Measurements from ENCODE around the gene PSME3.
"Not testable (repeated sequence)": the region's sequence is repeated elsewhere in the genome, so short reads cannot be mapped to it uniquely, and the experiment has no call there.

Gene PSME3

GRCh38 chr17:42851371-42852240, 18.4 kb downstream of the PSME3 start:
- DNase-seq, result not testable (repeated sequence)

GRCh38 chr17:42852351-42852750, 19.2 kb downstream of the PSME3 start:
- DNase-seq, result no peak

- DNase-seq, result no peak
Observed at GRCh38 chr17:42853004-42853403, 19.8 kb downstream of the PSME3 start.

GRCh38 chr17:42853597-42853967, 20.4 kb downstream of the PSME3 start:
- no peak for DNase-seq

GRCh38 chr17:42853968-42854790, 21.0 kb downstream of the PSME3 start:
- DNase-seq, result no peak

- no peak for DNase-seq
Observed at GRCh38 chr17:42855048-42855596, 21.9 kb downstream of the PSME3 start.

- not testable (repeated sequence) for DNase-seq
Observed at GRCh38 chr17:42856093-42856492, 22.9 kb downstream of the PSME3 start.

- not testable (repeated sequence) for DNase-seq
Observed at GRCh38 chr17:42856516-42856915, 23.3 kb downstream of the PSME3 start.

GRCh38 chr17:42857389-42857788, 24.2 kb downstream of the PSME3 start:
- DNase-seq, result no peak

- DNase-seq, result no peak
Observed at GRCh38 chr17:42865638-42866094, 32.5 kb downstream of the PSME3 start.

GRCh38 chr17:42866216-42866615, 33.0 kb downstream of the PSME3 start:
- DNase-seq, result no peak

GRCh38 chr17:42866631-42867575, 33.7 kb downstream of the PSME3 start:
- DNase-seq, result no peak

- DNase-seq, result not testable (repeated sequence)
Observed at GRCh38 chr17:42867694-42868261, 34.6 kb downstream of the PSME3 start.

GRCh38 chr17:42868338-42868737, 35.1 kb downstream of the PSME3 start:
- DNase-seq, result no peak

GRCh38 chr17:42871647-42872046, 38.5 kb downstream of the PSME3 start:
- no peak for DNase-seq

- DNase-seq, result no peak
Observed at GRCh38 chr17:42872251-42872965, 39.2 kb downstream of the PSME3 start.

- DNase-seq, result no peak
Observed at GRCh38 chr17:42873315-42873714, 40.1 kb downstream of the PSME3 start.

- not testable (repeated sequence) for DNase-seq
Observed at GRCh38 chr17:42873932-42874695, 40.9 kb downstream of the PSME3 start.

GRCh38 chr17:42877037-42877436, 43.8 kb downstream of the PSME3 start:
- no peak for DNase-seq

- DNase-seq, result no peak
Observed at GRCh38 chr17:42878123-42878880, 45.1 kb downstream of the PSME3 start.
